Measurements from ENCODE around the gene PRKCI. TPM values are rescaled to one million over a fixed set of nuclear protein-coding genes. Genes with fewer than 3 reads are reported as not detected.

The PRKCI gene
- total and polyA plus RNA-seq, 2 of the 4 experiments (the other 2 are of a cell fraction) = 28.7 to 53.4 TPM

- ChIA-PET POLR2A (ENCODE audit: unreplicated experiment) (interaction anchor here (0.6 kb wide), 1 partner anchor 132 kb away, joined by 5 read pairs; no protein-coding TSS in a partner anchor), CTCF (no interaction called here)
- TF ChIP-seq CTCF (conservative IDR thresholded peaks at IDR 0.05; ENCODE audit: low read depth, low read length) = no peak
- TF ChIP-seq BHLHE40 (IDR thresholded peaks at IDR 0.05; ENCODE audit: low read depth, low read length) = no peak
- TF ChIP-seq RAD21 (IDR thresholded peaks at IDR 0.05; ENCODE audit: low read length) = no peak
- no peak for TF ChIP-seq MXI1 (IDR thresholded peaks at IDR 0.05; ENCODE audit: borderline replicate concordance, low read depth, low read length)
- no peak for TF ChIP-seq RCOR1 (IDR thresholded peaks at IDR 0.05; ENCODE audit: insufficient replicate concordance, low read length)
- TF ChIP-seq SMC3 (IDR thresholded peaks at IDR 0.05; ENCODE audit: low read depth, low read length) = no peak
- TF ChIP-seq CHD1 (IDR thresholded peaks at IDR 0.05; ENCODE audit: low read depth, low read length) = no peak
- TF ChIP-seq POLR2A (IDR thresholded peaks at IDR 0.05; ENCODE audit: low read depth, low read length) = no peak
- no peak for TF ChIP-seq MAFK (IDR thresholded peaks at IDR 0.05; ENCODE audit: low read depth, low read length)
- TF ChIP-seq MAZ (IDR thresholded peaks at IDR 0.05; ENCODE audit: borderline replicate concordance, low read depth, low read length) = no peak
- no peak for TF ChIP-seq ELK1 (IDR thresholded peaks at IDR 0.05; ENCODE audit: borderline replicate concordance, low read depth, low read length)
- no peak for TF ChIP-seq RFX5 (IDR thresholded peaks at IDR 0.05; ENCODE audit: low read depth, low read length)
- TF ChIP-seq FOS (IDR thresholded peaks at IDR 0.05; ENCODE audit: low read depth, low read length) = no peak
- no peak for TF ChIP-seq USF2 (IDR thresholded peaks at IDR 0.05; ENCODE audit: low read depth, low read length)
- no peak for TF ChIP-seq CEBPB (IDR thresholded peaks at IDR 0.05; ENCODE audit: low read depth, low read length)
- no peak for TF ChIP-seq NFE2L2 (IDR thresholded peaks at IDR 0.05; ENCODE audit: low read depth, low read length)
- Histone ChIP-seq H4K5ac (ENCODE audit: low read depth, low read length) (no peak overlapping the region), H2BK20ac (ENCODE audit: low read depth, low read length) (no peak overlapping the region), H3K9me1 (ENCODE audit: insufficient read depth, low read length) (no peaks in the 10 kb centered on the region; the same call in 1 of the 2 replicates), H2AK9ac (replicated peaks; ENCODE audit: low read depth, low read length, poor library complexity) (no peak overlapping the region), H2AK5ac (ENCODE audit: low read depth, low read length) (no peak overlapping the region), H3K14ac (replicated peaks; ENCODE audit: low read depth, low read length) (no peak overlapping the region), H2BK5ac (ENCODE audit: low read depth, low read length, poor library complexity, severe bottlenecking) (no peak overlapping the region), H4K91ac (ENCODE audit: insufficient read depth, low read depth, low read length) (no peak overlapping the region), H3K4ac (ENCODE audit: low read depth, low read length) (no peak overlapping the region), H3K27me3 (ENCODE audit: control insufficient read depth, insufficient read depth, low read length) (no peaks in the 10 kb centered on the region), H2BK15ac (ENCODE audit: low read depth, low read length) (no peak overlapping the region), H3K4me1 (ENCODE audit: control insufficient read depth, insufficient read depth, low read length) (no peaks in the 10 kb centered on the region), H3K36me3 (ENCODE audit: control insufficient read depth, insufficient read depth, low read length) (peaks cover 41% of the 10 kb centered on the region), H2AFZ (replicated peaks; ENCODE audit: low read length, poor library complexity) (no peak overlapping the region), H3K79me1 (ENCODE audit: low read depth in 1 of 2, low read length in 2 of 2) (peaks cover 0 to 3% of the 10 kb centered on the region in 2 experiments; a peak in 1 of 4 replicates), H3K23ac (ENCODE audit: low read depth, low read length) (no peak overlapping the region), H3K27ac (ENCODE audit: insufficient read depth, low read length) (no peak overlapping the region), H3K18ac (ENCODE audit: low read depth, low read length) (no peak overlapping the region), H2BK120ac (ENCODE audit: low read depth, low read length) (no peak overlapping the region), H3K4me3 (ENCODE audit: insufficient read depth, low read depth, low read length) (no peak overlapping the region), H3K4me2 (ENCODE audit: low read depth, low read length) (no peak overlapping the region), H4K20me1 (ENCODE audit: insufficient read depth, low read length) (no peaks in the 10 kb centered on the region), H3K56ac (ENCODE audit: extremely low read depth, insufficient read depth, low read length) (no peak overlapping the region), H3K9ac (ENCODE audit: low read depth, low read length) (no peak overlapping the region), H4K8ac (ENCODE audit: low read depth in 2 of 2, low read length in 2 of 2) (no peak overlapping the region), H3K9me3 (ENCODE audit: control insufficient read depth, insufficient read depth, low read length) (no peaks in the 10 kb centered on the region)
- intact Hi-C loops (cut with micrococcal nuclease) (no loop called here), in situ Hi-C loops (cut with MboI; ENCODE audit: low sequenced_read_pairs) (no loop called here), dilution Hi-C loops (cut with HindIII; ENCODE audit: low sequenced_read_pairs, unreplicated experiment) (no loop called here)
- WGBS, 2 experiments (ENCODE audit: extremely low coverage in 2 of 2, insufficient read length in 1 of 2) = no CpG with 5 or more reads among the region's 8 CpGs
- BruUV-seq (replicated peaks) = no TSS peak
- no peak for ATAC-seq (ENCODE audit: low read depth)
- no peak for DNase-seq
Measured at GRCh38 chr3:170295586-170295985, 73.4 kb downstream of the PRKCI start.
